Smooth muscle cell (in vitro differentiated cells): Measurements from ENCODE around the gene B4GALNT1. TPM values are rescaled to one million over a fixed set of nuclear protein-coding genes. Genes with fewer than 3 reads are reported as not detected.

Experiments used
- DNase-seq: peaks from one replicate; lab custom pipeline; 2025; ENCODE audit not compliant: unreplicated experiment; lab: John Stamatoyannopoulos, UW
- H2AFZ ChIP-seq: fragments of 200-600 bp; sonication (generic); 2 replicates; pipeline ENCODE4 v1.6.0; 2016; ENCODE audit warnings: antibody characterized with exemption, low read depth, mild to moderate bottlenecking
- H3F3A ChIP-seq: fragments of 200-600 bp; sonication (generic); 2 replicates; pipeline ENCODE4 v1.6.0; 2017; ENCODE audit warnings: antibody characterized with exemption, low read depth
- H3K27ac ChIP-seq: fragments of 200-600 bp; sonication (generic); 2 replicates; pipeline ENCODE4 v1.5.1; 2016; ENCODE audit warnings: low read depth, mild to moderate bottlenecking
- H3K27me3 ChIP-seq: fragments of 200-600 bp; sonication (generic); 2 replicates; pipeline ENCODE4 v1.6.1; 2016; ENCODE audit warnings: low read depth, mild to moderate bottlenecking
- H3K36me3 ChIP-seq: fragments of 200-600 bp; sonication (generic); 2 replicates; pipeline ENCODE4 v1.5.1; 2016; ENCODE audit warnings: low read depth
- H3K4me1 ChIP-seq: fragments of 200-600 bp; sonication (generic); 2 replicates; pipeline ENCODE4 v1.5.1; 2016; ENCODE audit warnings: low read depth
- H3K4me2 ChIP-seq: fragments of 200-600 bp; sonication (generic); 2 replicates; pipeline ENCODE4 v1.6.0; 2016; ENCODE audit warnings: mild to moderate bottlenecking
- H3K4me3 ChIP-seq: fragments of 200-600 bp; sonication (generic); 2 replicates; pipeline ENCODE4 v1.5.1; 2016; ENCODE audit warnings: mild to moderate bottlenecking
- H3K79me2 ChIP-seq: fragments of 200-600 bp; sonication (generic); 2 replicates; pipeline ENCODE4 v1.6.0; 2016; ENCODE audit warnings: low read depth, mild to moderate bottlenecking
- H3K9ac ChIP-seq: fragments of 200-600 bp; sonication (generic); 2 replicates; pipeline ENCODE4 v1.6.0; 2016; ENCODE audit warnings: low read depth
- H3K9me3 ChIP-seq: fragments of 200-600 bp; sonication (generic); replicated peaks from 2 replicates; pipeline ENCODE4 v1.5.1; 2016; ENCODE audit warnings: low read depth
- H4K20me1 ChIP-seq: fragments of 200-600 bp; sonication (generic); 2 replicates; pipeline ENCODE4 v1.6.0; 2016; ENCODE audit warnings: low read depth
- CTCF ChIP-seq: fragments of 200-600 bp; sonication (generic); IDR thresholded peaks from 2 replicates; pipeline ENCODE4 v1.5.1; 2017; ENCODE audit warnings: borderline replicate concordance, mild to moderate bottlenecking, antibody characterized with exemption; ENCODE audit not compliant: insufficient read depth, poor library complexity, severe bottlenecking
- WGBS: methylation state at CpG from one replicate; pipeline ENCODE4 v1.1.7; 2016; ENCODE audit warnings: low lambda C conversion rate; 5-methylcytosine and 5-hydroxymethylcytosine counted together
- polyA plus RNA-seq: library from polyadenylated mRNA; unstranded; fragments of >200 nt; fragmentation: Nextera tagmentation; extraction: Ambion mirVana; gene quantifications from 2 replicates; pipeline ENCODE4 v1.2.1, GENCODE V29; 2016
- total RNA-seq: library from RNA; depleted of rRNA; stranded (reverse); fragments of >200 nt; gene quantifications from 2 replicates; pipeline ENCODE4 v1.2.3, GENCODE V29; 2014

Gene B4GALNT1
- total and polyA plus RNA-seq, 2 experiments from 2014 or later = 1.8 to 5.6 TPM

- DNase-seq = no peak
- H3K27ac ChIP-seq = no peak overlapping the region
- no peaks in the 10 kb centered on the region for H3K9me3 ChIP-seq
- WGBS = 76% methylated on average over 6 of the region's 6 CpGs
- no peak overlapping the region for H3K4me3 ChIP-seq
- peaks cover 12% of the 10 kb centered on the region for H3K4me1 ChIP-seq
- H3K36me3 ChIP-seq = no peaks in the 10 kb centered on the region
- TF ChIP-seq CTCF = no peak
- H3F3A ChIP-seq = no peaks in the 10 kb centered on the region
- no peak overlapping the region for H3K4me2 ChIP-seq
- peaks cover 96% of the 10 kb centered on the region for H3K27me3 ChIP-seq
- no peaks in the 10 kb centered on the region for H3K79me2 ChIP-seq
- no peak overlapping the region for H2AFZ ChIP-seq
- no peaks in the 10 kb centered on the region for H4K20me1 ChIP-seq
- H3K9ac ChIP-seq = no peak overlapping the region
Measured at GRCh38 chr12:57630891-57631433, 2.0 kb downstream of the B4GALNT1 start.

GRCh38 chr12:57629897-57630471, 3.0 kb downstream of the B4GALNT1 start:
- 79% methylated on average over 5 of the region's 5 CpGs for WGBS
- H3K9ac ChIP-seq = no peak overlapping the region
- H3K27ac ChIP-seq = no peak overlapping the region
- H3K9me3 ChIP-seq = no peaks in the 10 kb centered on the region
- H3F3A ChIP-seq = no peaks in the 10 kb centered on the region
- no peaks in the 10 kb centered on the region for H4K20me1 ChIP-seq
- no peak for TF ChIP-seq CTCF
- H3K4me1 ChIP-seq = peaks cover 12% of the 10 kb centered on the region
- no peaks in the 10 kb centered on the region for H3K36me3 ChIP-seq
- H3K79me2 ChIP-seq = no peaks in the 10 kb centered on the region
- peaks cover 99% of the 10 kb centered on the region for H3K27me3 ChIP-seq
- no peak for DNase-seq
- H3K4me3 ChIP-seq = no peak overlapping the region
- H3K4me2 ChIP-seq = no peak overlapping the region
- H2AFZ ChIP-seq = no peak overlapping the region

- DNase-seq = no peak
- Histone ChIP-seq H3K27me3 (peaks cover 99% of the 10 kb centered on the region), H3K27ac (no peak overlapping the region), H4K20me1 (no peaks in the 10 kb centered on the region), H2AFZ (no peak overlapping the region), H3K79me2 (no peaks in the 10 kb centered on the region), H3K9ac (no peak overlapping the region), H3F3A (no peaks in the 10 kb centered on the region), H3K4me1 (peaks cover 12% of the 10 kb centered on the region), H3K4me2 (no peak overlapping the region), H3K36me3 (no peaks in the 10 kb centered on the region), H3K4me3 (no peak overlapping the region), H3K9me3 (no peaks in the 10 kb centered on the region)
- TF ChIP-seq CTCF = no peak
- WGBS = 72% methylated on average over 29 of the region's 29 CpGs
Measured at GRCh38 chr12:57628280-57629191, 4.5 kb downstream of the B4GALNT1 start.
